Esophagus muscularis mucosa (tissue), 4 donors: Measurements from ENCODE around the gene CDRT4. TPM values are rescaled to one million over a fixed set of nuclear protein-coding genes. Genes with fewer than 3 reads are reported as not detected.

Experiments used
- DNase-seq: peaks from one replicate; pipeline ENCODE4 v3.0.0-alpha.2; 2017; ENCODE audit errors: extremely low spot score
- H3K27ac ChIP-seq, 4 donors: fragments of 200-600 bp; sonication (generic); replicated peaks in 1 of 4; 1 replicate in 3 of 4; 2 replicates in 1 of 4; pipeline ENCODE4 v1.5.1; 2016 to 2019; ENCODE audit warnings: mild to moderate bottlenecking in 1 of 4
- H3K27me3 ChIP-seq, 4 donors: fragments of 200-600 bp; sonication (generic); one replicate each; pipeline versions ENCODE4 v1.5.1 to v1.6.0; 2016 to 2019
- H3K36me3 ChIP-seq, 4 donors: fragments of 200-600 bp; sonication (generic); one replicate each; pipeline ENCODE4 v1.5.1; 2016 to 2019
- H3K4me1 ChIP-seq, 4 donors: fragments of 200-600 bp; sonication (generic); one replicate each; pipeline ENCODE4 v1.5.1; 2016 to 2019
- H3K4me3 ChIP-seq, 4 donors: fragments of 200-600 bp; sonication (generic); 1 replicate in 2 of 4; 2 replicates in 2 of 4; pipeline ENCODE4 v1.5.1; 2016 to 2019; ENCODE audit warnings: mild to moderate bottlenecking in 4 of 4, moderate library complexity in 1 of 4
- H3K9me3 ChIP-seq, 4 donors: fragments of 200-600 bp; sonication (generic); 1 replicate in 3 of 4; 2 replicates in 1 of 4; pipeline ENCODE4 v1.5.1; 2016 to 2019
- EP300 ChIP-seq: sonication (generic); formaldehyde crosslinking; IDR thresholded peaks from one replicate; pipeline ENCODE4 v1.6.1; 2017; ENCODE audit warnings: antibody characterized with exemption
- POLR2A ChIP-seq: fragments of 450-650 bp; IDR thresholded peaks from one replicate; pipeline ENCODE4 v1.6.1; 2017; ENCODE audit warnings: antibody characterized with exemption, moderate library complexity, mild to moderate bottlenecking, low read depth
- POLR2AphosphoS5 ChIP-seq, 2 donors: sonication (generic); formaldehyde crosslinking; IDR thresholded peaks; one replicate each; pipeline ENCODE4 v1.6.1; 2017; ENCODE audit warnings: antibody characterized with exemption in 2 of 2
- WGBS: methylation state at CpG from one replicate; pipeline ENCODE4 v1.1.5; 2018; 5-methylcytosine and 5-hydroxymethylcytosine counted together
- intact Hi-C: fragments of 100-400 bp; cut with DNase I; formaldehyde crosslinking; loops from one replicate; pipeline ENCODE4 v1.15.1; 2023
- total RNA-seq, 4 donors: library from RNA; depleted of rRNA; stranded (reverse); fragments of >200 nt; gene quantifications; one replicate each; pipeline versions ENCODE4 v1.1.0 to v1.2.1, GENCODE V29; 2016
- TF ChIP-seq, protein P1 (sequence below), 3 experiments: fragments of 200-600 bp in 2 of 3; fragments of 450-650 bp in 1 of 3; sonication (generic) in 2 of 3; IDR thresholded peaks; one replicate each; pipeline ENCODE4 v1.5.1; 2017 to 2019; ENCODE audit warnings: antibody characterized with exemption in 3 of 3, mild to moderate bottlenecking in 2 of 3, moderate library complexity in 1 of 3

CDRT4 gene
- total RNA-seq, 4 donors from 2014 or later, result 1.6 to 6.6 (median 3.4) TPM

- 94% methylated on average over 3 of the region's 3 CpGs for WGBS
- Histone ChIP-seq H3K4me3 (no peak overlapping the region), H3K4me1 (peaks cover 11 to 57% (median 47%) of the 10 kb centered on the region in 4 donors), H3K27me3 (no peaks in the 10 kb centered on the region), H3K27ac (peak overlapping the region; percentile 71 to 83 (median 77)), H3K9me3 (no peaks in the 10 kb centered on the region), H3K36me3 (no peaks in the 10 kb centered on the region)
- DNase-seq, result no peak
- intact Hi-C loops, result no loop called here
- TF ChIP-seq, protein P1, sequence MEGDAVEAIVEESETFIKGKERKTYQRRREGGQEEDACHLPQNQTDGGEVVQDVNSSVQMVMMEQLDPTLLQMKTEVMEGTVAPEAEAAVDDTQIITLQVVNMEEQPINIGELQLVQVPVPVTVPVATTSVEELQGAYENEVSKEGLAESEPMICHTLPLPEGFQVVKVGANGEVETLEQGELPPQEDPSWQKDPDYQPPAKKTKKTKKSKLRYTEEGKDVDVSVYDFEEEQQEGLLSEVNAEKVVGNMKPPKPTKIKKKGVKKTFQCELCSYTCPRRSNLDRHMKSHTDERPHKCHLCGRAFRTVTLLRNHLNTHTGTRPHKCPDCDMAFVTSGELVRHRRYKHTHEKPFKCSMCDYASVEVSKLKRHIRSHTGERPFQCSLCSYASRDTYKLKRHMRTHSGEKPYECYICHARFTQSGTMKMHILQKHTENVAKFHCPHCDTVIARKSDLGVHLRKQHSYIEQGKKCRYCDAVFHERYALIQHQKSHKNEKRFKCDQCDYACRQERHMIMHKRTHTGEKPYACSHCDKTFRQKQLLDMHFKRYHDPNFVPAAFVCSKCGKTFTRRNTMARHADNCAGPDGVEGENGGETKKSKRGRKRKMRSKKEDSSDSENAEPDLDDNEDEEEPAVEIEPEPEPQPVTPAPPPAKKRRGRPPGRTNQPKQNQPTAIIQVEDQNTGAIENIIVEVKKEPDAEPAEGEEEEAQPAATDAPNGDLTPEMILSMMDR (IDR thresholded peaks at IDR 0.05), result no peak
- no peak for TF ChIP-seq EP300
- TF ChIP-seq POLR2AphosphoS5 (IDR thresholded peaks at IDR 0.05), result no peak
- no peak for TF ChIP-seq POLR2A
Observed at GRCh38 chr17:15408803-15409202, 58.6 kb downstream of the CDRT4 start.

GRCh38 chr17:15406081-15406480, 61.3 kb downstream of the CDRT4 start:
- H3K27ac ChIP-seq, result no peak overlapping the region
- intact Hi-C loops, result loop anchor here (2.0 kb wide), 1 partner anchor 95 kb away; no protein-coding TSS in a partner anchor

DNA sequence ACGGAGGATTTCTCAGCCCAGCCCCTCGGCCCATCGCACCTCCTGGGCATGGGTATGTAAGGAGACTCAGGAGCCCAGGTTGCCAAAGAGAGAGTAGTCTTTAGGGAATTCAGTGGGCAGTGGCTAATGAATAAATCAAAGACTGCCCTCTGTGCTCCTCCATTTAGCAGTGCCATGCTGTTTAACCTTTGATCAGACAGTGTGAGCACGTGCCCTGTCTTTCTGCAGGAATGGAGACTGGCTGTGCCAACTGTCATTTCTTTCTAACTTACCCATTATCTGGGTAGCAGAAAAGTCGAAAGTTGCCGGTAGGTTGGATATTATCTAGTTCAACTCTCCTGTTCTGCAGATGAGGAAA, 62.4 kb downstream of the CDRT4 start:
- Histone ChIP-seq H3K9me3 (no peaks in the 10 kb centered on the region), H3K27me3 (no peaks in the 10 kb centered on the region), H3K36me3 (no peaks in the 10 kb centered on the region), H3K4me1 (peaks cover 8 to 37% (median 34%) of the 10 kb centered on the region in 4 donors), H3K4me3 (no peak overlapping the region), H3K27ac (peak overlapping the region in 3 of 4 donors; percentile 4 to 56 (median 50))
- TF ChIP-seq POLR2AphosphoS5 (IDR thresholded peaks at IDR 0.05) (no peak), POLR2A (no peak), EP300 (no peak)
- TF ChIP-seq, protein P1 (IDR thresholded peaks at IDR 0.05), result no peak
- no peak for DNase-seq
- WGBS, result 93% methylated on average over 6 of the region's 6 CpGs
- intact Hi-C loops, result no loop called here

More at GRCh38 chr17:15406081-15406480, 61.3 kb downstream of the CDRT4 start:
- TF ChIP-seq POLR2A (no peak), POLR2AphosphoS5 (IDR thresholded peaks at IDR 0.05) (no peak), EP300 (no peak)
- TF ChIP-seq, protein P1 (IDR thresholded peaks at IDR 0.05), result no peak
- no peaks in the 10 kb centered on the region for H3K9me3 ChIP-seq
- H3K4me1 ChIP-seq, result peaks cover 8 to 47% (median 44%) of the 10 kb centered on the region in 4 donors
- H3K36me3 ChIP-seq, result no peaks in the 10 kb centered on the region
- DNase-seq, result no peak
- H3K4me3 ChIP-seq, result no peak overlapping the region
- H3K27me3 ChIP-seq, result no peaks in the 10 kb centered on the region
- WGBS, result 67% methylated on average over 5 of the region's 5 CpGs

DNA sequence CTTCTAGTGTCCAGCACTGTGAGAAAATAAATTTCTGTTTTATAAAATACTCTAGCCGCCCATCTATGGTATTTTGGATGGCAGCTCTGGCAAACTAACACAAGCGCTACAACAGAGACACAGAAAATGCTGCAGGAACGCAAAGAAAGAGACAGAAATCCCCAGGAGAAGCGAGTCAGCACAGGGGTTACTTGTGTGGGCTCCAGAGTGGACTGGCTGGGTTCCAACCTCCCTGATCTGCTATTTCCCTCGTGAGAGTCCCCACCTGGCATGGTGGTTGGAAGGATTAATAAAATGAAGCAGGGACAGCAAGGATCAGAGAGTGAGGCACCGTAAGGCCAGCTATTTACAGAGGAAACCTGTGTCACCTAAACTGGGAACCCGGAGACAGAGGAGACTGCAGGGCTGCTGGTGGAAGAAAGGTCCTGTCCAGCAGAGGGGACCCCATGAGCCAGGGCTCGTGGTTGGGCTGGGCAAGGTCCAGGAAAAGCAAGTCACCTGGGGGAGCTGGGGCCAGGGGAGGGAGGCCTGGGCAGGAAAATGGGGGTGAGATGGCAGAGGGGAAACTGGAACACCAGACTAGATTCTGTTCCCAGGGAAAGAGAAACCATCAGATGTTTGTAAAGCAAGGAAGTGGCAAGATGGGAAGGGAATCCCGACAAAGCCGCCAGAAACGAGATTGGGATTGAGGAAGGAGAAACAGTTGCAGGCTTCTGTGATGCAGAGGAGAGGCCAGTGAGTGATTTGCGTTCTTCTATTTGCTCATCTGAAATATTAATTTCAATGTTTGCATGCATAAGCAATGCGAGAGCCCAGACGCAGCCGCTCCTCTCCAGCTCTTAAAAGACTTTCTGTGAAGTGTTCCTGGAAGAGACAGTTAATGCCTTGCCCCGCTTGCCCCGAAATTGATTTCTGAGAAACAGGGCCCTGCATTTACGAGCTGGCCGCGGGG, 63.0 kb downstream of the CDRT4 start:
- intact Hi-C loops, result no loop called here
- Histone ChIP-seq H3K27ac (peak overlapping the region in 3 of 4 donors; percentile 30 to 56 (median 50)), H3K36me3 (no peaks in the 10 kb centered on the region), H3K4me3 (no peak overlapping the region), H3K4me1 (peaks cover 9 to 32% (median 28%) of the 10 kb centered on the region in 4 donors), H3K9me3 (no peaks in the 10 kb centered on the region), H3K27me3 (no peaks in the 10 kb centered on the region)
- TF ChIP-seq EP300 (no peak), POLR2A (no peak), POLR2AphosphoS5 (IDR thresholded peaks at IDR 0.05) (no peak)
- TF ChIP-seq, protein P1 (IDR thresholded peaks at IDR 0.05), result no peak
- 70% methylated on average over 19 of the region's 20 CpGs for WGBS
- DNase-seq, result no peak
